Cardiac atrium fibroblast (primary cell): Measurements from ENCODE around the gene SOX11. TPM values are rescaled to one million over a fixed set of nuclear protein-coding genes. Genes with fewer than 3 reads are reported as not detected.

ENCODE experiments used
- total RNA-seq: library from RNA; depleted of rRNA; stranded (reverse); fragments of >200 nt; gene quantifications from 2 replicates; pipeline ENCODE4 v1.2.3, GENCODE V29; 2015

Gene SOX11
- not detected in 2 replicates for total RNA-seq

DNA sequence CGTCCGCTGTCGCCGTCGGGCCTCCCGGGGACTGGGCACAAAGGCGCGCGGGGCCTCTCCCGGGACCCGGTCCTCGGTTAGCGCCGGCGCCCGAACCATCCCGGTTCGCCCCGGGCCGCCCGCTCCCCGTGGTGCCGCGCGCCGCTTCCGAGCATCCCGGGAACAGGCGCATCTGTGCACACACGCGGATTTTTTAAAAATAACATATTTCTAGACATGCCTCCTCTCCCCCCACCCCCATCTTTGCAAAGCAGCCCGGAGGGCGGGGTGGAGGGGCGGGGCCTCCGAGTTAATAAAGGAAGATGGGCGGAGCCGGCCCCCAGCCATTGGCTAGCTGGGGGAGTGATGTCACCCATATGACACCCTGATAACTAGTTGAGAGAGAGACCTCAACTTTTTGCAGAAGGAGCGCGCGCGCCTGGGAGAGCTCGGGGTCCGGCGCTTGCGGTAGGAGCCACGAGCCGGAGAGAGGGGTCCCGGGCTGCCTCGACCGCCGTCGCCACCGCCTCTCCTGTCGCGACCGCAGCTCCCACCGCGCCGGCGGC lies at the start of gene SOX11:
Gene SOX11, plus strand, starts transcription at position 400 of the 545 bp plus-strand sequence. CDS start 338 bp downstream, outside the sequence.

